ENCODE data around the gene LAMA2. TPM values are rescaled to one million over a fixed set of nuclear protein-coding genes. Genes with fewer than 3 reads are reported as not detected.

LAMA2 gene
- total and polyA plus RNA-seq, 2 of the 8 experiments (the other 6 are each of a cell fraction or from before 2014, with no cell fraction given), result 1.3 to 3.8 TPM

DNA sequence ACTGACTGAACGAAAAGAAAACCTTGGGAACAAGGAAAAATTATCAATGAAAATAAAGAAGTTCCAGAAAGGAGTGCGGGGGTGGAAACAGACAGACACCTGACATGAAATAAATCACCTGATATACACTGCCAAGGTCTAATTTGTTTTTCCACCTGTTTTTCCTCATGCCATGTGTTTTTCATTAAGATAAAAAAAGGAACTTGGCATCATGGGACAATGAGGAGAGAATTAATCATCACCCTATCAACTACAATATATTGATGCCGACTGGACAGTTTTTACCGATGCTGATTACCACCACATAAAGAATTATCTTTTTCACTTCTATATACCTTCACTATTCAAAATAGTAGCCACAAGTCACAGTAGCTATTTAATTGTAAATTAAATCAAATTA, 593.9 kb downstream of the LAMA2 start (continued):
- TF ChIP-seq, protein P1, sequence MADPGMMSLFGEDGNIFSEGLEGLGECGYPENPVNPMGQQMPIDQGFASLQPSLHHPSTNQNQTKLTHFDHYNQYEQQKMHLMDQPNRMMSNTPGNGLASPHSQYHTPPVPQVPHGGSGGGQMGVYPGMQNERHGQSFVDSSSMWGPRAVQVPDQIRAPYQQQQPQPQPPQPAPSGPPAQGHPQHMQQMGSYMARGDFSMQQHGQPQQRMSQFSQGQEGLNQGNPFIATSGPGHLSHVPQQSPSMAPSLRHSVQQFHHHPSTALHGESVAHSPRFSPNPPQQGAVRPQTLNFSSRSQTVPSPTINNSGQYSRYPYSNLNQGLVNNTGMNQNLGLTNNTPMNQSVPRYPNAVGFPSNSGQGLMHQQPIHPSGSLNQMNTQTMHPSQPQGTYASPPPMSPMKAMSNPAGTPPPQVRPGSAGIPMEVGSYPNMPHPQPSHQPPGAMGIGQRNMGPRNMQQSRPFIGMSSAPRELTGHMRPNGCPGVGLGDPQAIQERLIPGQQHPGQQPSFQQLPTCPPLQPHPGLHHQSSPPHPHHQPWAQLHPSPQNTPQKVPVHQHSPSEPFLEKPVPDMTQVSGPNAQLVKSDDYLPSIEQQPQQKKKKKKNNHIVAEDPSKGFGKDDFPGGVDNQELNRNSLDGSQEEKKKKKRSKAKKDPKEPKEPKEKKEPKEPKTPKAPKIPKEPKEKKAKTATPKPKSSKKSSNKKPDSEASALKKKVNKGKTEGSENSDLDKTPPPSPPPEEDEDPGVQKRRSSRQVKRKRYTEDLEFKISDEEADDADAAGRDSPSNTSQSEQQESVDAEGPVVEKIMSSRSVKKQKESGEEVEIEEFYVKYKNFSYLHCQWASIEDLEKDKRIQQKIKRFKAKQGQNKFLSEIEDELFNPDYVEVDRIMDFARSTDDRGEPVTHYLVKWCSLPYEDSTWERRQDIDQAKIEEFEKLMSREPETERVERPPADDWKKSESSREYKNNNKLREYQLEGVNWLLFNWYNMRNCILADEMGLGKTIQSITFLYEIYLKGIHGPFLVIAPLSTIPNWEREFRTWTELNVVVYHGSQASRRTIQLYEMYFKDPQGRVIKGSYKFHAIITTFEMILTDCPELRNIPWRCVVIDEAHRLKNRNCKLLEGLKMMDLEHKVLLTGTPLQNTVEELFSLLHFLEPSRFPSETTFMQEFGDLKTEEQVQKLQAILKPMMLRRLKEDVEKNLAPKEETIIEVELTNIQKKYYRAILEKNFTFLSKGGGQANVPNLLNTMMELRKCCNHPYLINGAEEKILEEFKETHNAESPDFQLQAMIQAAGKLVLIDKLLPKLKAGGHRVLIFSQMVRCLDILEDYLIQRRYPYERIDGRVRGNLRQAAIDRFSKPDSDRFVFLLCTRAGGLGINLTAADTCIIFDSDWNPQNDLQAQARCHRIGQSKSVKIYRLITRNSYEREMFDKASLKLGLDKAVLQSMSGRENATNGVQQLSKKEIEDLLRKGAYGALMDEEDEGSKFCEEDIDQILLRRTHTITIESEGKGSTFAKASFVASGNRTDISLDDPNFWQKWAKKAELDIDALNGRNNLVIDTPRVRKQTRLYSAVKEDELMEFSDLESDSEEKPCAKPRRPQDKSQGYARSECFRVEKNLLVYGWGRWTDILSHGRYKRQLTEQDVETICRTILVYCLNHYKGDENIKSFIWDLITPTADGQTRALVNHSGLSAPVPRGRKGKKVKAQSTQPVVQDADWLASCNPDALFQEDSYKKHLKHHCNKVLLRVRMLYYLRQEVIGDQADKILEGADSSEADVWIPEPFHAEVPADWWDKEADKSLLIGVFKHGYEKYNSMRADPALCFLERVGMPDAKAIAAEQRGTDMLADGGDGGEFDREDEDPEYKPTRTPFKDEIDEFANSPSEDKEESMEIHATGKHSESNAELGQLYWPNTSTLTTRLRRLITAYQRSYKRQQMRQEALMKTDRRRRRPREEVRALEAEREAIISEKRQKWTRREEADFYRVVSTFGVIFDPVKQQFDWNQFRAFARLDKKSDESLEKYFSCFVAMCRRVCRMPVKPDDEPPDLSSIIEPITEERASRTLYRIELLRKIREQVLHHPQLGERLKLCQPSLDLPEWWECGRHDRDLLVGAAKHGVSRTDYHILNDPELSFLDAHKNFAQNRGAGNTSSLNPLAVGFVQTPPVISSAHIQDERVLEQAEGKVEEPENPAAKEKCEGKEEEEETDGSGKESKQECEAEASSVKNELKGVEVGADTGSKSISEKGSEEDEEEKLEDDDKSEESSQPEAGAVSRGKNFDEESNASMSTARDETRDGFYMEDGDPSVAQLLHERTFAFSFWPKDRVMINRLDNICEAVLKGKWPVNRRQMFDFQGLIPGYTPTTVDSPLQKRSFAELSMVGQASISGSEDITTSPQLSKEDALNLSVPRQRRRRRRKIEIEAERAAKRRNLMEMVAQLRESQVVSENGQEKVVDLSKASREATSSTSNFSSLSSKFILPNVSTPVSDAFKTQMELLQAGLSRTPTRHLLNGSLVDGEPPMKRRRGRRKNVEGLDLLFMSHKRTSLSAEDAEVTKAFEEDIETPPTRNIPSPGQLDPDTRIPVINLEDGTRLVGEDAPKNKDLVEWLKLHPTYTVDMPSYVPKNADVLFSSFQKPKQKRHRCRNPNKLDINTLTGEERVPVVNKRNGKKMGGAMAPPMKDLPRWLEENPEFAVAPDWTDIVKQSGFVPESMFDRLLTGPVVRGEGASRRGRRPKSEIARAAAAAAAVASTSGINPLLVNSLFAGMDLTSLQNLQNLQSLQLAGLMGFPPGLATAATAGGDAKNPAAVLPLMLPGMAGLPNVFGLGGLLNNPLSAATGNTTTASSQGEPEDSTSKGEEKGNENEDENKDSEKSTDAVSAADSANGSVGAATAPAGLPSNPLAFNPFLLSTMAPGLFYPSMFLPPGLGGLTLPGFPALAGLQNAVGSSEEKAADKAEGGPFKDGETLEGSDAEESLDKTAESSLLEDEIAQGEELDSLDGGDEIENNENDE (IDR thresholded peaks at IDR 0.05; ENCODE audit: insufficient replicate concordance, low read length), result no peak
- TF ChIP-seq, protein P2, sequence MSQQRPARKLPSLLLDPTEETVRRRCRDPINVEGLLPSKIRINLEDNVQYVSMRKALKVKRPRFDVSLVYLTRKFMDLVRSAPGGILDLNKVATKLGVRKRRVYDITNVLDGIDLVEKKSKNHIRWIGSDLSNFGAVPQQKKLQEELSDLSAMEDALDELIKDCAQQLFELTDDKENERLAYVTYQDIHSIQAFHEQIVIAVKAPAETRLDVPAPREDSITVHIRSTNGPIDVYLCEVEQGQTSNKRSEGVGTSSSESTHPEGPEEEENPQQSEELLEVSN (IDR thresholded peaks at IDR 0.05), result no peak
- TF ChIP-seq TCF12 (IDR thresholded peaks at IDR 0.05; ENCODE audit: low read depth, low read length) (no peak), TEAD4 (IDR thresholded peaks at IDR 0.05; ENCODE audit: low read depth, low read length) (no peak), POU5F1 (IDR thresholded peaks at IDR 0.05; ENCODE audit: low read depth, low read length) (no peak), CBX8 (IDR thresholded peaks at IDR 0.05; ENCODE audit: borderline replicate concordance, low read depth, low read length) (no peak), HDAC2 (IDR thresholded peaks at IDR 0.05; ENCODE audit: borderline replicate concordance in 1 of 2, low read depth in 2 of 2, low read length in 2 of 2) (no peak)
- TF ChIP-seq, protein P3, sequence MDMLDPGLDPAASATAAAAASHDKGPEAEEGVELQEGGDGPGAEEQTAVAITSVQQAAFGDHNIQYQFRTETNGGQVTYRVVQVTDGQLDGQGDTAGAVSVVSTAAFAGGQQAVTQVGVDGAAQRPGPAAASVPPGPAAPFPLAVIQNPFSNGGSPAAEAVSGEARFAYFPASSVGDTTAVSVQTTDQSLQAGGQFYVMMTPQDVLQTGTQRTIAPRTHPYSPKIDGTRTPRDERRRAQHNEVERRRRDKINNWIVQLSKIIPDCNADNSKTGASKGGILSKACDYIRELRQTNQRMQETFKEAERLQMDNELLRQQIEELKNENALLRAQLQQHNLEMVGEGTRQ (IDR thresholded peaks at IDR 0.05; ENCODE audit: low read length), result no peak
